CD4-positive, alpha-beta T cell treated with Interleukin-10 for 1 hour (primary cell): ENCODE data around the gene CBFB.

Source experiments
- DNase-seq: peaks from one replicate; pipeline ENCODE4 v3.0.0-alpha.2; 2020

CBFB gene

DNA sequence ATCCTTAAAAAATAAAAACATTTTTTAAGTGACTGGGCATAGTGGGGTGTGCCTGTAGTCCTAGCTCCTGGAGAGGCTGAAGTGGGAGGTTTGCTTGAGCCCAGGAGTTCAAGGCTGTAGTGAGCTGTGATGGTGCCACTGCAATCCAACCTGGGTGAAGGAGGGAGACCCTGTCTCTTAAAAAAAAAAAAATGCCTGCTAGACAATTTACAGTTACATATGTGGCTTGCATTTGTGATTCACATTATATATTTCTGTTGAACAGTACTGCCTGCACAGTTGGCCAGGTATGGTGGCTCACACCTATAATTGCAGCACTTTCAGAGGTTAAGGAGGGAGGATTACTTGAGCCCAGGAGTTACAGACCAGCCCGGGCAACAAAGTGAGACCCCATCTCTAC, 23.4 kb downstream of the CBFB start:
- no peak for DNase-seq

DNA sequence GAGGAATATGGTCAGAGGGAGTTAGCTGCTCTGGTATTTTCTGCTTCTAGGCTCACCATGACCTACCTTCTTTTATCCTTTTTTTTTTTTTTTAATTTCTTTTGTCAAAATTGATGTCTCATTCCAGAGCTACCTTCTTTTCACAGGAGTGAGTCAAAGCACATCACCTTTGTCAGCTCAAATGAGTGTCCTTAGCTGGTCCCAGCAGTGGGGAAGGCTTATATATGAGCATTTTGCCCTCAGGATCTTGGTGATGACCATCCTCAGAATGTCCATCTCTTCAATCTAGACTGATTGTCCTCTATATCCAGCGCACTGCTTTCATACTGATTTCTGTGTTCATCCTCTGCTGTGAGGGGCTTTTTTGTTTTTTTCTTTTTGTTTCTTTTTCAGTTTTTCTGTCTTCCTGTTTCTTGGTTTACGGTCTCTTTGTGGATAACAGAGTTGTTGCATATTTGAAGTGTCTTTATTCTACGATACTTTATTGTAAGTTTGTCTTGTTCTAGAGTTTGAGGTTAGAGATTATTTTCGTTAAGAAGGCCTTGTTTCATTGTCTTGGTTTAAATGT, 24.9 kb downstream of the CBFB start:
- DNase-seq = peak; percentile 22

- DNase-seq = no peak
Measured at GRCh38 chr16:67054901-67055300, 26.0 kb downstream of the CBFB start.

DNA sequence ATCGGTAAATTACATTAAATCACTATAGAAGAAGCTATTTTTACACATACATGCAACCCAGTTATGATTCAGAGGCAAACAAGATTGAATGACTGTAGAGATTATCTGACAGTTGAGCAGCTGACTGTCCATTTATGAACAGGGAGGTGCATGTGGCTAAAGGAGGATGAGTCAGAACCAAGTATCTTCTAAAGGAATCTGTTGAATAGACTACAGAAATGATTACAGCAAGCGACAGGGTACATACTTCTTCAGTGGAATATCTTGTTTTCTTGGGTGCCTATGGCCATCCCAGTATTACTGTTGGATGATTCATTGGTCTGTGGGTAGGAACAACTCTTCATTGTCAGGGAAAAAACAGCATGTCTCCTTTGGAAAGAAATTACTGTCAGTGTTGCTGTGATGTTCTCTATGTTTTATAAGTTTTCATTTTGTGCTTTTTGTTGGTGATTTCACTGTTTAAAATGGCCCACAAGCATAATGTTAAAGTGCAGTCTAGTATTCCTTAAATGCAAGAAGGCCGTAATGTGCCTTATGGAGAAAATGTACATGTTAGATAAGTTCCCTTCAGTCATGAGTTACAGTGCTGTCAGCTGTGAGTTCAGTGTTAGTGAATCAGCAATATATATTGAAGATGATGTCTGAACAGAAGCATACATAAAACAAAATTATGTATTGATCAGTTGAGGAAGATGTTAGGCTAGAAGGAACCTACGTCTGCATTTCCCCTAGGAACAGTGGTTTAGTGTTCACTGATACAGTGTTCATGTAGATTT, 27.0 kb downstream of the CBFB start:
- no peak for DNase-seq

DNA sequence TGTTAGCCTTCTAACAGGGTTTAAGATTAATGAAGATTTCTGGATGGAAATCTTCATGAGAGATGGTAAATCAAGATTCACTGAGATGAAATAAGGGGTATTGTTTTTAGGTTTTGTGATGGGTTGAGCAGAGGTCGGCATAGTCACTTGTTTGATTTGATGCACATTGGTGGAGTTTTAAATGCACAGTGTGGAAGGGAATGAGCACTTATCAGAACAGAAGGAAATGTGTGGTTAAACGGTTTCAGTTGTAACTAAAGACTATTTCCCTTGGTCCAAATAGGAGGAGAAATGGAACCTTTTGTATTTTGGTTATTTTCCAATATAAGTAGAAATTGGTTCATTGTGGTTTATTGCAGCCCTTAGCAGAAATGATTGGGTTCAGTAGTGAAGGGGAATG, 34.1 kb downstream of the CBFB start:
- no peak for DNase-seq

DNA sequence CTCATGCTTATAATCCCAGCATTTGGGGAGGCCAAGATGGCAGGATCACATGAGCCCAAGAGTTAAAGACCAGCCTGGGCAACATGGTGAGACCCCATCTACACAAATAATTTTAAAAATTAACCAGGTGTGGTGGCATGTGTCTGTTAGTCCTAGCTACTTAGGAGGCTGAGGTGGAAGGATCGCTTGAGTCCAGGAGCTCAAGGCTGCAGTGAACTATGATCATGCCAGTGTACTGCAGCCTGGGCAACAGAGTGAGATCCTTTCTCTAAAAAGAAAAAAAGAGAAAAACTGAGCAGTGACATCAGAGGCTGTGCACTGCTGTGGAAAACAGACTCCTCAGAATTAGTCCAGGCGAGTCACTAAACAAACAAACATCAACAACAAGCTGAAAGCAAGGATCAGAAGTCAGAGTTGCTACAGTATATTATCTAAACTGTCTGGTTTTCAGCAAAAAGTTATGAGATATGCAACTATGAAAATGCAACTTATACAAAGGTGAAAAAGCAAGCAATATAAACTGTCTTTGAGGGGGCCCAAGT, 39.3 kb downstream of the CBFB start:
- DNase-seq = no peak

DNA sequence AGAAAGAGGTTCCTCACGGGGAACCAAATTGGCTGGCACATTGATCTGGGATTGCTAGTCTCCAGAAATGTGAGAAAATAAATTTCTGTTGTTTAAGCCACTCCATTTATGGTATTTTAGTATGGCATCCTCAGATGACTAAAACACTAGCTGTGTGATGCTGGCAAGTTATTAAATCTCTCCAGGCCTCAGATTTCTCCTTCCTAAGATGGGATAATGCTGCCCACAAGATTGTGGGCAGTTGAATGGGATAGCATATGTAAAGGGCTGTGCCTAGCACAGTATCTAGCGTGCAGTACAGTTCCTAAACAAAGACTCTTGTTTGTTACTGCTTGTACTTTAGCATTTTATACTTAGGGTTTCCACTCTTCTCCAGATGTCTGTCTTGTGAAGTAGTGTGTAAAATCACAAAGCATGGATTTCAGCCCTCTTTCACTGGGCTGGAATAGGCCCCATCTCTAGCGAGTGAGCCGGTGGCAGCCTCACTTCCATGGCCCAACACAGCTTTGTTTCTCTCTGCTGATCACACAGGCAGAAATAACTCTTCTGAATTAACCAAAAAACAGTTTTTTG, 42.6 kb downstream of the CBFB start:
- no peak for DNase-seq

DNA sequence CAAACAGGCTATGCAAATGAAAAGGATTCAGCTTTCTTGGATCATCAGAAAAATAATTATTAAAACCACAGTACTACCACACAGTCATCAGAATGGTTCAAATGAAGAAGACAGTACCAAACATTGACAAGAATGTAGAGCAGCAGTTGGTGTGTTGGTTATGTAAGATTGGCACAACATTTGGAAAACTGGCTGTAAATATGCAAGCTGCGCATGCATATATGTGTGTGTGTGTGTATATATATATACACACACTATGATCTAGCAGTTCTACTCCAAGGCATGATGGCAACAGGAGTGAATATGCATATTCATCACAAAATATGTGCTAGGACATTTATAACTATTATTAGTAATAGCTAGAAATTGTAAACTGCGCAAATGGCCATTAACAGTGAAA, 46.4 kb downstream of the CBFB start:
- DNase-seq = no peak

- no peak for DNase-seq
Measured at GRCh38 chr16:67077871-67078270, 48.9 kb downstream of the CBFB start.

DNA sequence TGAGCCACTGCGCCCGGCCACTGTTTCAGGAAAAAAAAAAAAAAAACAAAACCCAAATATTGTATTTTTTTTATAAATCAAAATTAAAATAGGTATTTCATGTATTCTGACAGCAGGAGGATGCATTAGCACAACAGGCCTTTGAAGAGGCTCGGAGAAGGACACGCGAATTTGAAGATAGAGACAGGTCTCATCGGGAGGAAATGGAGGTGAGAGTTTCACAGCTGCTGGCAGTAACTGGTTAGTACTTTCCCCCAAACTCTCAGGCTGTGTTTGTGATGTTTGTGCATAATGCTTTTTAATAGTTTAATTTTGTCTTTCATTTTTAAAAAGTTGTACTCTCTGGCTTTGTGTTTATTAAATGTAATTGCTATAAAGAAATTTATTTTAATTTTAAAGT, 53.2 kb downstream of the CBFB start:
- no peak for DNase-seq

DNA sequence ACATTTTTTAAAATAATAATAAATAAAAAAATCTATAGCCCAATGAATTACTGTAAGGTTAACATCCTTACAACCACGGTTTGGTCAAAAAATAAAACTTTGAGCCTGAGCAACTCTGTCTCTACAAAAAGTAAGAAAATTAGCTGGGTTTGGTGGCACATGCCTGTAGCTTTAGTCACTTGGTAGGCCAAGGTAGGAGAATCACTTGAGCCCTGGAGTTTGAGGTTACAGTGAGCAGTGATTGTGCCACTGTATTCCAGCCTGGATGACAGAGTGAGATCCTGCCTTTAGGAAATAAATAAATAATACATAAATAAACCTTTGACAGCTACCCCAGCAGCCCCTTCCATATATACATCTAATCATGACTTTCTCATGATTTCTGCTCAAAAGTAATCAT, 53.9 kb downstream of the CBFB start:
- DNase-seq = no peak

- no peak for DNase-seq
Measured at GRCh38 chr16:67084345-67085028, 55.5 kb downstream of the CBFB start.

DNA sequence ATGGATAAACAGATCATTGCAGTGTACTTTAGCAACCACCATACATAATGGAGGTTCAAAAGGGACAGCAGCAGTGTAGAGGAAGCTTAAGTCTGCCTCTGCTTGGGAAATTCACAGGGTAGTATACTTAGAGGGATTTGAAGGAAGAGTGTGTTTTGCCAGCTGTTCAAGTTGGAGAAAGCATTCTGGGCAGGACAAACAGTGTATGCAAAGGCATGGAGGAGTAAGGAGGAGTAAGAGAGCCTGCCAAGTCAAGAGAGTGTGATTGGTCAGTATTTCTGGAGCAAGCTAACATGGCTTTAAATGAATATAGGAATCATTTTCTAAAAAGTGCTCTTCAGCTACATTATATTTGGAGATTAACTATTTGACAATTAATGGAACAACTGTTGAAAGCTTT, 57.9 kb downstream of the CBFB start:
- DNase-seq = no peak

DNA sequence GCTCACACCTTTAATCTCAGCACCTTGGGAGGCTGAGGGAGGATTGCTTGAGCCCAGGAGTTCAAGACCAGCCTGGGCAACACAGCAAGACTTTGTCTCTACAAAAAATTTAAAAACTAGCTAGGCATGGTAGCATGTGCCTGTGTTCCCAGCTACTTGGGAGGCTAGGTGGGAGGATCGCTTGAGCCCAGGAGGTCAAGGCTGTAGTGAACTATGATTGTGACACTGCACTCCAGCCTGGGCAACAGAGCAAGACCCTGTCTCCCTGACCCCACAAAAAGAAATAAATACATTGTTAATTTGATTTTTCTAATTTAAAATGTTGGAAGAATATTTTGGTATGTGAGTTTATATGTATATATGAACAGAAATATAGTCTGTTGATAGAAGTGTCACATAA, 58.3 kb downstream of the CBFB start:
- no peak for DNase-seq

DNA sequence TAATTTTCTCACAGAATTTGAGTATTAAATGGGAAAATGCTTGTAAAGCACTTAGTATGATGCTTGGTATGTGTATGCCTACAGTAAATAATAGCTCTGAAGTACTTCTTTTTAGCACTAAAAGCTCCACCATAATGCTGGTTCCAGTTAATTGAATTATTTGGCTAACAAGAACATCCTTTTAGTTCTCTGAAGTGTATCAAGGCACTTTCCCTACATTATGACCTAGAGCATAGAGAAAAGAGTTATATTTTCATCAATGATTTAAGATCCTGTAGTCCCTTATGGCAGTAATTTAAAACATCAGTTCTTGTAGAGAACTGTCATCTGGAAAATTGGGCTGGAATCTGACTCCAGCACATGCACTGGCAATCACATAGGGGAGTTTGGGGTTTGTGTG, 58.9 kb downstream of the CBFB start:
- DNase-seq = no peak

GRCh38 chr16:67088551-67088950, 59.6 kb downstream of the CBFB start:
- DNase-seq = no peak

GRCh38 chr16:67089101-67089500, 60.2 kb downstream of the CBFB start:
- no peak for DNase-seq

DNA sequence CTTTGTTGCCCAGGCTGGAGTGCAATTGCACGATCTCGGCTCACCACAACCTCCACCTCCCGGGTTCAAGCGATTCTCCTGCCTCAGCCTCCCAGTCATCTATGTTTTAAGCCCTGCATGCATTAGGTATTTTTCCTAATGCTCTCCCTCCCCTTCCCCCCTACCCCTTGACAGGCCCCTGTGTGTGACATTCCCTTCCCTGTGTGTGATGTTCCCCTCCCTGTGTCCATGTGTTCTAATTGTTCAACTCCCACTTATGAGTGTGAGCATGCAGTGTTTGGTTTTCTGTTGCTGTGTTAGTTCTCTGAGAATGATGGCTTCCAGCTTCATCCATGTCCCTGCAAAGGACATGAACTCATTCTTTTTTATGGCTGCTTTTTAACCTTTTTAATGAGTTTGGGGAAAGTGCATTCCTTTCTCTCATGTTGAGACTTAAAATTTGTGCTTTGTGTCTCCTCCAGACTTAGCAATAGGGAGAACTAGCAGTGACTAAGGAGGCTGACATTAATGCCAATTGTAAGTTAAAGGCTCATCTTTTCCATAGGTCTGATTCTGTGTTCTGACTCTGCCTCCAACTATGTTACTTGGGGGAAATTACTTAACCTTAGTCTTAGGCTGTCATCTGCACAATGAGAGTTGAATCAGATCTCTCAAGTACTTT, 63.1 kb downstream of the CBFB start:
- DNase-seq = no peak

GRCh38 chr16:67093098-67093726, 64.3 kb downstream of the CBFB start:
- DNase-seq = no peak

DNA sequence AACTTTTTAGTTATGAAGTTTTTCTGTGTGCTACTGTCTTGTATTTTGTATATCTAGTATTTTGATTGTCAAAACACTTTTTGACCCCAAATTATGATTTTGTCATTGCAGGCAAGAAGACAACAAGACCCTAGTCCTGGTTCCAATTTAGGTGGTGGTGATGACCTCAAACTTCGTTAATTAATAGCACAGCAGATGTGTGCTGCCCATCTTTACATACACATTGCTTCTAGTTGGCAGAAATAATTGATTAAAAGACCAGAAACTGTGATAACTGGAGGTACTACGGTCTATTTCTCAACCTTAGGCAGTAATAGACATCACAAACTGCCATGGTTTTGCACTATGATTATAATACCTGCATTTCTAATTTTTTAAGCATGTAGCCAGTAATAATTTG, 69.7 kb downstream of the CBFB start:
- no peak for DNase-seq

DNA sequence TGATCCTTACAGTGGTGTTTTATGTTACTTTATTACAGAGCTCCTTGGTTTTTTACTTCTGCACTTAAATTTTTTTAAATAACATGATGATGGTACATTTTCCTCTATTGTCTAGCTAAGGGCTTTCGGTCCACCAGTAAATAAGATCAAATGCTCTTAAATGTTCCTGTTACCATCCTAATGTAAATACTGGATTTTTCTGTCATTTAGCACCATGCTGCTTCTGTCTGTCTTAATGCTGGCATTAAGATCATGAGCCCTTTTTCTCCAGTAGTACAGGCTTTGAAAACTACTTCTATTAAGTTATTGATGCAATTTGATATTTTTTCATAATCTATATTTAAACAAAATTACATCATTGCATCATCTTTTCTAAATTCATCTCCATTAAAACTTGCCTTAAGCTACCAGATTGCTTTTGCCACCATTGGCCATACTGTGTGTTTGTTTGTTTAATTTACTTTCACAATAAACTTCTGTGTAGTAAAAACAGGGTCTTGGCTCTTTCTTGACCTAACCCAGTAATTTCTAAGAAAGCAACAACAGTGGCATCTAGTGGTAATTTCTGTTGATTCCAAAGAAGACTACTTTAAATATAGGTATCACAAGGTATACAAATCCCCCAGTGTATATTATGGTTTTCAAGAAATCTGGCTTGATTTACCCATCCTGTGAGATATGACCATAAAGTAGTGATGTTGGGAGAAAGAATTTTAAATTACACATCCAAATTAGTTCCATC, 71.8 kb downstream of the CBFB start:
- DNase-seq = peak; percentile 53
